Testis (tissue), 2 donors: Measurements from ENCODE around the gene TFAP2E.

ENCODE experiments used
- CTCF ChIP-seq, 3 experiments: fragments of 450-650 bp in 2 of 3; fragments of 200-600 bp in 1 of 3; sonication (generic) in 1 of 3; IDR thresholded peaks; one replicate each; pipeline ENCODE4 v1.5.1; 2016 to 2019; ENCODE audit warnings: antibody characterized with exemption in 3 of 3, mild to moderate bottlenecking in 2 of 3, moderate library complexity in 1 of 3
- POLR2A ChIP-seq: fragments of 450-650 bp; IDR thresholded peaks from one replicate; pipeline ENCODE4 v1.6.1; 2017; ENCODE audit warnings: antibody characterized with exemption, mild to moderate bottlenecking, moderate library complexity

- TF ChIP-seq CTCF (IDR thresholded peaks at IDR 0.05) (no peak), POLR2A (no peak)
Measured at GRCh38 chr1:35557118-35557610, 15.9 kb upstream of the TFAP2E start, which contains the start of gene KIAA0319L.
